Keratinocyte (primary cell): ENCODE data around the gene ABCA8. TPM values are rescaled to one million over a fixed set of nuclear protein-coding genes. Genes with fewer than 3 reads are reported as not detected.

Source experiments
- DNase-seq: peaks from one replicate; pipeline ENCODE4 v3.0.0-alpha.2; 2011; ENCODE audit warnings: low read depth, missing footprints, low spot score
- FAIRE-seq: peaks from 2 replicates; lab custom pipeline; 2011; peaks lifted over from hg19 to GRCh38; lab: Jason Lieb, UNC
- H2AFZ ChIP-seq: 2 replicates; pipeline ENCODE4 v1.6.0; 2012; ENCODE audit warnings: low read length, control low read depth, inconsistent platforms; ENCODE audit not compliant: control insufficient read depth
- H3K27ac ChIP-seq: 2 replicates; pipeline ENCODE4 v1.5.1; 2011; ENCODE audit warnings: low read length; ENCODE audit not compliant: control insufficient read depth, insufficient read depth
- H3K27me3 ChIP-seq: 3 replicates; pipeline ENCODE4 v1.6.0; 2011; ENCODE audit warnings: low read length; ENCODE audit not compliant: control insufficient read depth, insufficient read depth; ENCODE audit errors: extremely low read depth
- H3K36me3 ChIP-seq, 2 experiments: 2 replicates in 1 of 2; 3 replicates in 1 of 2; pipeline ENCODE4 v1.5.1; 2011; ENCODE audit warnings: low read length in 2 of 2, mild to moderate bottlenecking in 1 of 2; ENCODE audit not compliant: control insufficient read depth in 2 of 2, insufficient read depth in 2 of 2; ENCODE audit errors: extremely low read depth in 1 of 2
- H3K4me1 ChIP-seq: 3 replicates; pipeline ENCODE4 v1.5.1; 2011; ENCODE audit warnings: low read length; ENCODE audit not compliant: control insufficient read depth, insufficient read depth; ENCODE audit errors: extremely low read depth
- H3K4me2 ChIP-seq: 3 replicates; pipeline ENCODE4 v1.6.0; 2011; ENCODE audit warnings: low read depth, low read length; ENCODE audit not compliant: control insufficient read depth, insufficient read depth; ENCODE audit errors: extremely low read depth
- H3K4me3 ChIP-seq, 3 experiments: fragments of 200-600 bp in 1 of 3; sonication (generic) in 1 of 3; 2 replicates in 2 of 3; 3 replicates in 1 of 3; pipeline ENCODE4 v1.5.1; 2011 to 2016; ENCODE audit warnings: low read length in 3 of 3, mild to moderate bottlenecking in 3 of 3, control low read depth in 2 of 3, inconsistent platforms in 1 of 3, low read depth in 1 of 3, mixed read lengths in 1 of 3, mixed run types in 1 of 3, moderate library complexity in 1 of 3; ENCODE audit not compliant: control insufficient read depth in 2 of 3, insufficient read depth in 2 of 3; ENCODE audit errors: extremely low read depth in 1 of 3
- H3K79me2 ChIP-seq: 2 replicates; pipeline ENCODE4 v1.6.0; 2012; ENCODE audit warnings: low read length; ENCODE audit not compliant: control insufficient read depth, insufficient read depth
- H3K9ac ChIP-seq: 3 replicates; pipeline ENCODE4 v1.6.0; 2011; ENCODE audit warnings: low read length; ENCODE audit not compliant: control insufficient read depth, insufficient read depth; ENCODE audit errors: extremely low read depth
- H3K9me1 ChIP-seq: 3 replicates; pipeline ENCODE4 v1.6.0; 2011; ENCODE audit warnings: low read length; ENCODE audit not compliant: control insufficient read depth, insufficient read depth; ENCODE audit errors: extremely low read depth
- H3K9me3 ChIP-seq: 2 replicates; pipeline ENCODE4 v1.5.1; 2012; ENCODE audit warnings: low read depth, low read length; ENCODE audit not compliant: control insufficient read depth
- H4K20me1 ChIP-seq: 3 replicates; pipeline ENCODE4 v1.6.0; 2011; ENCODE audit warnings: low read length; ENCODE audit not compliant: control insufficient read depth, insufficient read depth; ENCODE audit errors: extremely low read depth
- CTCF ChIP-seq, 3 experiments: IDR thresholded peaks in 1 of 3; conservative IDR thresholded peaks in 1 of 3; optimal IDR thresholded peaks in 1 of 3; 2 replicates in 2 of 3; 3 replicates in 1 of 3; pipeline versions ENCODE3 to v1.5.1; 2011; ENCODE audit warnings: low read length in 3 of 3, mild to moderate bottlenecking in 3 of 3, moderate library complexity in 2 of 3, control low read depth in 1 of 3, inconsistent platforms in 1 of 3; ENCODE audit not compliant: insufficient read depth in 2 of 3; ENCODE audit errors: extremely low read depth in 1 of 3
- EZH2 ChIP-seq: IDR thresholded peaks from one replicate; pipeline ENCODE4 v1.6.1; 2012; ENCODE audit warnings: inconsistent platforms, mild to moderate bottlenecking, low read length, moderate library complexity
- dilution Hi-C: fragments of 300-500 bp; cut with MboI; formaldehyde crosslinking; loops from one replicate; pipeline ENCODE4 v1.7.0; 2020; ENCODE audit warnings: low sequenced_read_pairs; ENCODE audit not compliant: extremely low pct_ligation_motif_present
- polyA plus RNA-seq, 5 experiments: library from polyadenylated mRNA; depleted of rRNA in 3 of 5; stranded (reverse) in 3 of 5; stranded (forward) in 1 of 5; unstranded in 1 of 5; fragments of >200 nt; gene quantifications; 1 replicate in 1 of 5; 2 replicates in 3 of 5; 3 replicates in 1 of 5; pipeline versions ENCODE4 v1.2.1 to v1.2.3, GENCODE V29; 2011 to 2012; ENCODE audit warnings: missing spikeins in 2 of 5, low read depth in 1 of 5, low replicate concordance in 1 of 5

ABCA8 gene
- polyA plus RNA-seq, 1 donor (not counting 4 experiments of a cell fraction or from before 2014, with no cell fraction given): 0.01 TPM

- FAIRE-seq (no peak), DNase-seq (no peak)
- no peak for TF ChIP-seq EZH2
- TF ChIP-seq CTCF (optimal IDR thresholded peaks at IDR 0.05 in 1 of 3, IDR thresholded peaks at IDR 0.05 in 1 of 3, conservative IDR thresholded peaks at IDR 0.05 in 1 of 3; ENCODE audit: extremely low read depth in 1 of 3, insufficient read depth in 2 of 3, low read length in 3 of 3): no peak
- Histone ChIP-seq H3K27ac (peak overlapping the region; percentile 74), H3K9me1 (no peaks in the 10 kb centered on the region), H3K4me2 (peak overlapping the region; percentile 20), H3K4me3 (no peak overlapping the region), H3K9ac (no peak overlapping the region), H3K4me1 (peaks cover 28% of the 10 kb centered on the region), H3K9me3 (no peaks in the 10 kb centered on the region), H2AFZ (peak overlapping the region; percentile 67), H3K79me2 (no peaks in the 10 kb centered on the region), H3K36me3 (no peaks in the 10 kb centered on the region), H4K20me1 (no peaks in the 10 kb centered on the region), H3K27me3 (no peaks in the 10 kb centered on the region)
- dilution Hi-C loops: no loop called here
These were observed 44.9 kb downstream of the ABCA8 start for GRCh38 chr17:68910251-68910705.

DNA sequence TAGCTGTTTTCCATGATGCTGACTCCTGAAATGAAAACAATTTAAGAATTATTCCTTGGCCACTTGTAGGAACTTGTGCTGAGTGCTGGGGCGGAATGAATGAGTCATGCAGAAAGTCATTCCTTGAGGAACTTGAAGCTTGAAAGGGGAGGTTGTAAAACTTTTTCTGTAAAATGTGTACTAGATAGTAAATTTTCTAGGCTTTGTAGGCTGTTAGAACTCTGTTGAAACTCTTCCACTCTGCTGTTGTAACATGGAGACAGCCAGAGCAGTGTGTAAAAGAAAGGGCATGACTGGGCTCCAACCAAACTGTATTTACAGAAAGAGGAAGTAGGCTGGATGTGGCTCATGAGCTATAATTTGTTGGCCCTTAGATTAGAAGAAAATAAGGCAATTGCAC, 46.1 kb downstream of the ABCA8 start:
- no peaks in the 10 kb centered on the region for H3K36me3 ChIP-seq
- H3K4me1 ChIP-seq: peaks cover 28% of the 10 kb centered on the region
- dilution Hi-C loops: no loop called here
- H3K4me3 ChIP-seq: peak overlapping the region in 2 of 3 experiments; percentile 26 to 32
- H3K79me2 ChIP-seq: no peaks in the 10 kb centered on the region
- H3K9ac ChIP-seq: peak overlapping the region; percentile 5
- H2AFZ ChIP-seq: peak overlapping the region; percentile 88
- H4K20me1 ChIP-seq: no peaks in the 10 kb centered on the region
- TF ChIP-seq EZH2: no peak
- TF ChIP-seq CTCF (optimal IDR thresholded peaks at IDR 0.05 in 1 of 3, IDR thresholded peaks at IDR 0.05 in 1 of 3, conservative IDR thresholded peaks at IDR 0.05 in 1 of 3; ENCODE audit: extremely low read depth in 1 of 3, insufficient read depth in 2 of 3, low read length in 3 of 3): no peak
- H3K9me1 ChIP-seq: no peaks in the 10 kb centered on the region
- H3K9me3 ChIP-seq: no peaks in the 10 kb centered on the region
- FAIRE-seq (peak; percentile 75), DNase-seq (peak; percentile 71)
- H3K27me3 ChIP-seq: no peaks in the 10 kb centered on the region
- H3K27ac ChIP-seq: peak overlapping the region; percentile 74
- peak overlapping the region; percentile 74 for H3K4me2 ChIP-seq
